HG03342 (cell line): ENCODE results near the gene UTF1.

Experiments used
- ATAC-seq: cut with Tn5 transposase; IDR thresholded peaks from one replicate; pipeline ENCODE4 v1.9.1; 2021; ENCODE audit warnings: mild to moderate bottlenecking, moderate library complexity; ENCODE audit not compliant: unreplicated experiment

UTF1 gene

DNA sequence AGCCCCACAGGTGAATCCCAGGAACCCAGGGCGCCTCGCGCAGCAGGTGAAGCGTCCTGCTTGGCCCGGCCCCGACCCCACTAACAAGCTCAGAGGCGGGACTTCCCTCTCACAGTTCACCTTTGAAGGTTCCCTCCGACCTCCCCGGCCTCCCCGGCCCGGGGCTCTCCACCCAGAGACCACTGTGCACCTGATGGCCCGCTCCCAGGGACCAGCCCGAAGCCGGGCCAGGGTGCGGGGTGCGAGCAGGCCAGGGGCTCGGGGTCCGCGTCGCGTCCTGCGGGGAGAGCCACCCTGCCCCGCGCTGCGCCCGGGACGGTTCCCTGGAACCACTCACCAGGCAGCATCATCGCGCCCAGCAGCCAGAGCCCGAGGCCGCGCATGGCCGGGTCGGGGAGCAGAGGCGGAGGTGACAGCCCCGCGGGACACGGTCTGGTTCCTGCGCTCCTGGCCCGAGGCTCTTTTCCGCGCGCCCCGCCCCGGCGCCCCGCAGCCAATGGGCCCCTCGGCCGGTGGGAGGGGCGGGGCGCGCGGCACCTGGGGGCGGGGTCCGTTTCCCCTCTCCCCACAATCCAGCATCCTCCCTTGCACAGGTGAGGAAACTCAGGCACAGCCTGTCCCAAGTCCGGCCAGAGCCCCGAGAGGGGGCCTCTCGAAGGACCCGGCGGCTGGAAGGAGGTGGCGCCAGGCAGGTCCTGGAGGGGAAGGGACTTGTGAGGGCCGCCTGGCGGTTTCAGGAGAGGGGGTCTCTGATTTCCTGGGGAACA lies 46.6 kb downstream of the UTF1 start, which contains the start of gene ADAM8:
TSS of gene ADAM8 (minus strand) at position 434 of the 767 bp plus-strand sequence. CDS start at position 383, 51 bp downstream.
- ATAC-seq: peak; percentile 53

DNA sequence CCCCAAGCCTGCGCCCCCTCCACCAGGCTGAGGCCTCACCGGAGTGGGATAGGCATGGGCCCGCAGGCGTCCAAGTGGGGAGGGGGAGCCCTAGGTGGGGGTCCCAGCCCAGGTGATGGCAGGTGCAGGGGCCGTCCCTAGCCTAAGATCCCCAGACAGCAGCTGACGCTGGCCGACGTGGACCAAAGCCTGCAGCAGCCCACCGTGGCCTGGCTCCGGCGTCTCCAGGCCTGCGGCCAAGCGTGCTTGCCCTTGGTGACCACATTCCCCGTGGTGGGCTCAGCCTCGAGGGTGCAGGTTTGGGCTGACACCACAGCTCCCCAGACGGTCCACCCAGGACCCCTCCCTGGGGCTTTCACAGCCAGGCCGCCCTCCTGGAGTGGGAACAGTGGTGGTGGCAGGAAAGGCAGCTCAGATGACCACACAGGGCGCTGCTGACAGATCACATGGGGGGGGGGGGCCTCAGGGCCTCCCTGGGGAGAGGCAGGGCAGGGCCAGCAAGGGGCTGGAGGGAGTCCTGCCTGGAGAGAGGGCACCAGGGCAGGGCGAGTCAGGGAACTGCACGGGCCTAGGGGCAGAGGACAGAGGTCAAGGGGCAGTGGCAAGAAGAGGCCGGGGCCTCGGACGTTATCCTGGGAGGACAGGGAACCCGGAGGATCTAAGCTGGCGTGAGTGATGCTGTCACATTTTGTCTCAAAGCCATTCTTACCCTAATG lies 47.4 kb downstream of the UTF1 start:
- no peak for ATAC-seq

DNA sequence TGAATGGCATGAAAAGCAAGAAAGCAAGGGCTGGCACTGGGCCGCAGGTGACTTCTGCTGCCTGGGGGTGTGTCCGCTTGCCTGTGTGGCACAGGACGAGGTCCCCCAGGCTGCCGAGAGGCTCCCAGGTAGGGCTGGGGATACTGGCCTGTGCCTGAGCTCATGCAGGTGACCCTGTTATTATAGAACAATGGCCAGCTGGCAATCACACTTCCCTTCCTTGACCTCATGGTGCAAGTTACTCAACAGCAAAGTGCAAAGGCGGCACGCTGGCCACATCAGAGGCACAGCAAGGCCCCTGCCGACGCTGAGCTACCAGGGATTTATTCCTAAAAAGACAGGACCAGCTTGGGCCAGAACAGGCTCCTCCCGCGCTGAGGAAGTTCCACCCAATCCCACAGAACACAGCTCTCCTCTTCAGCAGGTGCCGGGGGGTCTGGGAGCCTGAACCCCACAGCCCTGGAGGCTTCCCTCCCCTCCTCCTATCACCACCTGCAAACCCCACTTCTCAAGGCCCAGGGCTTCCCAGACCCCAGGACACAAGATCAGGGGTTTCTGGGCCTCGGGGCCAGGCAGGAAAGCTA lies 48.1 kb downstream of the UTF1 start:
- ATAC-seq: no peak

DNA sequence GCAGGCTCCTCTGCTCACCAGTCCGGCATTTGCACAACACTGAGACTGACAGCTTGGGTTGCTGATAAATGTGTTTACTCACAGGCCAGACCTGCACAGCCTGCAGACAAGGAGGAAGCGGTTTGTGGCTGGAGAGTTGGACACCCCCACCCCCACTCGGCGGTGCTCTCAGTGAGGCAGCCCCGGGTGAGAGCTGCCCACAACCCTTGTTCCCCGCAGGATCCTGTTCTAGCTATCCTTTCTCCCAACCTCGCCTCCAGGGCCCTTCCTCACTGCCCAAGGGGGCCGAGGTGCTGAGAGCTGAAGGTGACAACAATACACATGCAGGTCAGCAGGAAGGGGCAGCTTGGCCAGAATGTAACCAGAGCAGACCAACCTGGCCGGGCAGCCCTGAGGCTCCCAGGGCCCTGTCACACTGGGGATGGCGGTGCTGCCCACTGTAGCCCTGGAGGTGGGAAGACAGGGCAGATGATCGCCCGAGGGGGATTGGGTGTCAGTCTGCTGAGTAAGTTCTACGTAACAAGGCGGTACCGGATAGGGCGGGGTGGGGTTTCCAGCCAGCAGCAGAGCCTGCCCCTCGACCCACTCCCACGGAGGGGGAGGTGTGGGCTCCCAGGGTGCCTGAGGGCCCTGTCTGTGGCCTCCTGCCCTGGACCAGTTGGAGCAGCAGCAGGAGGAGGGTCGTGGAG lies 48.7 kb downstream of the UTF1 start:
- peak; percentile 41 for ATAC-seq

GRCh38 chr10:133279326-133280226 lies 49.6 kb downstream of the UTF1 start:
- ATAC-seq: no peak

GRCh38 chr10:133280391-133281059 lies 50.5 kb downstream of the UTF1 start:
- ATAC-seq: no peak

DNA sequence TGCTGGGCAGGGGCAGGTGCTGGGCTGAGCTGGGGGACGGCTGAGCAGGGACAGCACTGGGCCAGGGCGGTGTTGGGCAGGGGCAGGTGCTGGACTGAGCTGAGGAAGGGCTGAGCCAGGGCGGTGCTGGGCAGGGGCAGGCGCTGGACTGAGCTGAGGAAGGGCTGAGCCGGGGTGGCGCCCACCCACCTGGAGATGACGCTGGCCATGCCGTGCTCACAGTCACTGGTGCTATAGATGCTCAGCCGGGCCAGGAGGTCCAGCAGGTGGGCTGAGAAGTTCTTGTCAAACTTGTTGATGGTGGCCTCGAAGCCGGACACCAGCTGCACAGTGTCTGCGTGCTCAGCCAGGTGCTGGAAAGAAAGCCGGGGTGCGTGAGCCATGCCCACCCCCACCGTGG lies 51.1 kb downstream of the UTF1 start:
- ATAC-seq: no peak
